Hepatocyte (in vitro differentiated cells): Measurements from ENCODE around the gene GPR183.

Experiments used
- CTCF ChIP-seq: fragments of 200-600 bp; sonication (generic); IDR thresholded peaks from 2 replicates; pipeline ENCODE4 v1.5.1; 2016; ENCODE audit warnings: antibody characterized with exemption, mild to moderate bottlenecking; ENCODE audit not compliant: poor library complexity
- EZH2 ChIP-seq: fragments of 200-600 bp; sonication (generic); IDR thresholded peaks from 2 replicates; pipeline ENCODE4 v1.6.1; 2016; ENCODE audit warnings: antibody characterized with exemption, mild to moderate bottlenecking, borderline replicate concordance
- EZH2phosphoT487 ChIP-seq: fragments of 200-600 bp; sonication (generic); IDR thresholded peaks from one replicate; pipeline ENCODE4 v1.6.1; 2018; ENCODE audit warnings: antibody characterized with exemption, mild to moderate bottlenecking, low read depth, moderate library complexity; ENCODE audit not compliant: unreplicated experiment, severe bottlenecking

- TF ChIP-seq CTCF: no peak
- no peak for TF ChIP-seq EZH2
- TF ChIP-seq EZH2phosphoT487: no peak
These were observed 32.7 kb upstream of the GPR183 start for GRCh38 chr13:99339736-99340397.
